ENCODE data around the gene SPAG16.

SPAG16 gene

GRCh38 chr2:213279116-213279620 is 5.1 kb upstream of the SPAG16 start:
- H3K4me3 ChIP-seq (ENCODE audit: low read depth, low read length) = no peak overlapping the region
- DNase-seq (ENCODE audit: low read depth) = no peak
- TF ChIP-seq MYC (IDR thresholded peaks at IDR 0.05; ENCODE audit: low read depth, low read length) = no peak
- TF ChIP-seq CTCF (IDR thresholded peaks at IDR 0.05; ENCODE audit: low read depth, low read length) = no peak
- no peak for TF ChIP-seq MAX (IDR thresholded peaks at IDR 0.05; ENCODE audit: low read depth, low read length)
- TF ChIP-seq POLR2A (IDR thresholded peaks at IDR 0.05; ENCODE audit: extremely low read depth, insufficient read length) = no peak

- no peak overlapping the region for H3K4me3 ChIP-seq (ENCODE audit: low read depth, low read length)
- DNase-seq (ENCODE audit: low read depth) = no peak
- TF ChIP-seq POLR2A (IDR thresholded peaks at IDR 0.05; ENCODE audit: extremely low read depth, insufficient read length) (no peak), CTCF (IDR thresholded peaks at IDR 0.05; ENCODE audit: low read depth, low read length) (no peak), MYC (IDR thresholded peaks at IDR 0.05; ENCODE audit: low read depth, low read length) (no peak), MAX (IDR thresholded peaks at IDR 0.05; ENCODE audit: low read depth, low read length) (no peak)
Observed at GRCh38 chr2:213279971-213280370, 4.3 kb upstream of the SPAG16 start.

GRCh38 chr2:213281156-213281555 is 3.1 kb upstream of the SPAG16 start:
- no peak overlapping the region for H3K4me3 ChIP-seq (ENCODE audit: low read depth, low read length)
- TF ChIP-seq MAX (IDR thresholded peaks at IDR 0.05; ENCODE audit: low read depth, low read length) (no peak), POLR2A (IDR thresholded peaks at IDR 0.05; ENCODE audit: extremely low read depth, insufficient read length) (no peak)
- DNase-seq (ENCODE audit: low read depth) = no peak

DNA sequence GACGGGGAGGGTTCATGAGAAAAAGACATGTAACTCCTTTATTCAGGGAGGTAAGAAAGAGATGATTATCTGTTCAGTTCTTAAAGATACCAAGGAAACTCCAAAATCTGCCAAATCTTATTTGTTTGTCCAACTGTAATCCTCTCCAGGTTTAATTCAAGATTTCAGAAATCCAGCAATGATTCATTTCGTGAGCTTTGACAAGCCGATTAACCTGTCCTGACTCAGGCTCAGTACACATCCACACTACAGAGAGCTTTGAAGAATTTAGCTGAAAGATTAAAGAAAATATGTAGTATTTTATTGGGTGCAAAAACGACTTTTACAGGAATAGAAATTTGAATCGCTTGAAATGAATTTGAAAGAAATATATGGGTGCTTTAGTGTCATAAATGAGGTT is 1.1 kb downstream of the SPAG16 start:
- no peak overlapping the region for H3K4me3 ChIP-seq (ENCODE audit: low read depth, low read length)
- DNase-seq (ENCODE audit: low read depth) = no peak
- TF ChIP-seq CTCF (IDR thresholded peaks at IDR 0.05; ENCODE audit: low read depth, low read length) = no peak
- TF ChIP-seq MAX (IDR thresholded peaks at IDR 0.05; ENCODE audit: low read depth, low read length) = no peak
- TF ChIP-seq MYC (IDR thresholded peaks at IDR 0.05; ENCODE audit: low read depth, low read length) = no peak
- no peak for TF ChIP-seq POLR2A (IDR thresholded peaks at IDR 0.05; ENCODE audit: extremely low read depth, insufficient read length)

- TF ChIP-seq CTCF (IDR thresholded peaks at IDR 0.05; ENCODE audit: low read depth, low read length) = no peak
- no peak for TF ChIP-seq MYC (IDR thresholded peaks at IDR 0.05; ENCODE audit: low read depth, low read length)
- TF ChIP-seq POLR2A (IDR thresholded peaks at IDR 0.05; ENCODE audit: extremely low read depth, insufficient read length) = no peak
- TF ChIP-seq MAX (IDR thresholded peaks at IDR 0.05; ENCODE audit: low read depth, low read length) = no peak
- H3K4me3 ChIP-seq (ENCODE audit: low read depth, low read length) = no peak overlapping the region
Observed at GRCh38 chr2:213286161-213286560, 1.9 kb downstream of the SPAG16 start.

GRCh38 chr2:213288913-213289700 is 4.8 kb downstream of the SPAG16 start:
- TF ChIP-seq CTCF (IDR thresholded peaks at IDR 0.05; ENCODE audit: low read depth, low read length) (no peak), MAX (IDR thresholded peaks at IDR 0.05; ENCODE audit: low read depth, low read length) (no peak), POLR2A (IDR thresholded peaks at IDR 0.05; ENCODE audit: extremely low read depth, insufficient read length) (no peak), MYC (IDR thresholded peaks at IDR 0.05; ENCODE audit: low read depth, low read length) (no peak)
- no peak overlapping the region for H3K4me3 ChIP-seq (ENCODE audit: low read depth, low read length)
- DNase-seq (ENCODE audit: low read depth) = no peak

More at GRCh38 chr2:213286161-213286560, 1.9 kb downstream of the SPAG16 start:
- no peak for DNase-seq (ENCODE audit: low read depth)

All from NB4 (cell line).